Measurements from ENCODE around the gene HSPB7. TPM values are rescaled to one million over a fixed set of nuclear protein-coding genes. Genes with fewer than 3 reads are reported as not detected.

Gene HSPB7
- total RNA-seq, 4 donors from 2014 or later: 1.1 to 11.8 (median 3.7) TPM

GRCh38 chr1:16018308-16018707 is 465 bp upstream of the HSPB7 start:
- Histone ChIP-seq H3K9me3 (no peaks in the 10 kb centered on the region), H3K27me3 (peaks cover 0 to 7% (median 0%) of the 10 kb centered on the region in 4 donors), H3K36me3 (no peaks in the 10 kb centered on the region), H3K4me1 (peaks cover 18 to 72% (median 31%) of the 10 kb centered on the region in 3 donors), H3K4me3 (peak overlapping the region in 3 of 4 donors; percentile 31 to 60 (median 37)), H3K27ac (peak overlapping the region; percentile 67 to 91 (median 84))
- no peak for TF ChIP-seq CTCF (IDR thresholded peaks at IDR 0.05)
- no peak for TF ChIP-seq POLR2A (IDR thresholded peaks at IDR 0.05)
- DNase-seq: no peak
- WGBS, 2 donors: 0% methylated on average over 1 of the region's 4 CpGs; no CpG with 5 or more reads in 1 of the 2 donors
- intact Hi-C loops (cut with DNase I): no loop called here

GRCh38 chr1:16017076-16017460 is 775 bp downstream of the HSPB7 start:
- intact Hi-C loops (cut with DNase I): no loop called here
- H3K4me3 ChIP-seq: peak overlapping the region; percentile 4 to 60 (median 34)
- WGBS, 2 donors: 86 to 100% methylated on average over 1 to 9 of the region's 10 CpGs
- H3K4me1 ChIP-seq: peaks cover 28 to 84% (median 43%) of the 10 kb centered on the region in 3 donors
- peak overlapping the region; percentile 67 to 91 (median 84) for H3K27ac ChIP-seq
- TF ChIP-seq CTCF (IDR thresholded peaks at IDR 0.05): no peak
- no peak for TF ChIP-seq POLR2A (IDR thresholded peaks at IDR 0.05)
- DNase-seq: no peak
- H3K36me3 ChIP-seq: no peaks in the 10 kb centered on the region
- H3K27me3 ChIP-seq: peaks cover 0 to 6% (median 0%) of the 10 kb centered on the region in 4 donors
- H3K9me3 ChIP-seq: no peaks in the 10 kb centered on the region

GRCh38 chr1:16015960-16016901 is 1.6 kb downstream of the HSPB7 start:
- intact Hi-C loops (cut with DNase I): no loop called here
- no peak for DNase-seq
- Histone ChIP-seq H3K4me1 (peaks cover 28 to 84% (median 43%) of the 10 kb centered on the region in 3 donors), H3K27ac (peak overlapping the region; percentile 67 to 91 (median 84)), H3K4me3 (peak overlapping the region in 3 of 4 donors; percentile 31 to 60 (median 37)), H3K36me3 (no peaks in the 10 kb centered on the region), H3K27me3 (no peaks in the 10 kb centered on the region), H3K9me3 (no peaks in the 10 kb centered on the region)
- 45 to 73% methylated on average over 5 to 10 of the region's 23 CpGs for WGBS, 2 donors
- TF ChIP-seq POLR2A (IDR thresholded peaks at IDR 0.05) (no peak), CTCF (IDR thresholded peaks at IDR 0.05) (no peak)

- Histone ChIP-seq H3K27ac (peak overlapping the region; percentile 67 to 91 (median 84)), H3K9me3 (no peaks in the 10 kb centered on the region), H3K36me3 (no peaks in the 10 kb centered on the region), H3K27me3 (no peaks in the 10 kb centered on the region), H3K4me1 (peaks cover 28 to 84% (median 43%) of the 10 kb centered on the region in 3 donors), H3K4me3 (peak overlapping the region in 1 of 4 donors; percentile 60)
- intact Hi-C loops (cut with DNase I): no loop called here
- 97 to 100% methylated on average over 3 to 5 of the region's 25 CpGs for WGBS, 2 donors
- TF ChIP-seq POLR2A (IDR thresholded peaks at IDR 0.05) (no peak), CTCF (IDR thresholded peaks at IDR 0.05) (no peak)
- DNase-seq: no peak
These were observed 2.4 kb downstream of the HSPB7 start for GRCh38 chr1:16015491-16015890.

Data from esophagus squamous epithelium (tissue), 5 donors.